ENCODE measurements around the gene HYAL3. TPM values are rescaled to one million over a fixed set of nuclear protein-coding genes. Genes with fewer than 3 reads are reported as not detected.

Gene HYAL3
- total RNA-seq, 2 donors from 2014 or later: 0.35 to 1.4 TPM

GRCh38 chr3:50278880-50279224 lies 20.4 kb downstream of the HYAL3 start, which contains the start of gene LSMEM2:
LSMEM2 (plus strand) TSS chr3:50279087; CDS start chr3:50279114, 27 bp downstream.
- H3K36me3 ChIP-seq: peaks cover 6% of the 10 kb centered on the region
- no peaks in the 10 kb centered on the region for H3K27me3 ChIP-seq (replicated peaks; ENCODE audit: insufficient read depth)
- H3K9me3 ChIP-seq: no peaks in the 10 kb centered on the region
- H3K27ac ChIP-seq: peak within 1 kb of the TSS; percentile 34 to 56
- no peak for DNase-seq (ENCODE audit: low spot score)
- ATAC-seq (ENCODE audit: insufficient number of reproducible peaks, low FRiP score, low read depth): no peak
- no peak for TF ChIP-seq CTCF (IDR thresholded peaks at IDR 0.05)
- no peak within 1 kb of the TSS for H3K4me3 ChIP-seq
- H3K4me1 ChIP-seq (ENCODE audit: control insufficient read depth in 1 of 2, low read depth in 2 of 2): peaks cover 4 to 13% of the 10 kb centered on the region in 2 donors

- no peak overlapping the region for H3K4me3 ChIP-seq
- peaks cover 4 to 16% of the 10 kb centered on the region in 2 donors for H3K4me1 ChIP-seq (ENCODE audit: control insufficient read depth in 1 of 2, low read depth in 2 of 2)
- H3K36me3 ChIP-seq: peaks cover 6% of the 10 kb centered on the region
- no peak for ATAC-seq (ENCODE audit: insufficient number of reproducible peaks, low FRiP score, low read depth)
- H3K27me3 ChIP-seq (replicated peaks; ENCODE audit: insufficient read depth): no peaks in the 10 kb centered on the region
- H3K9me3 ChIP-seq: no peaks in the 10 kb centered on the region
- peak overlapping the region; percentile 25 to 56 for H3K27ac ChIP-seq
- no peak for DNase-seq (ENCODE audit: low spot score)
- no peak for TF ChIP-seq CTCF (IDR thresholded peaks at IDR 0.05)
Measured at GRCh38 chr3:50278123-50278879, 20.9 kb downstream of the HYAL3 start.

GRCh38 chr3:50276762-50277101 lies 22.5 kb downstream of the HYAL3 start:
- Histone ChIP-seq H3K4me3 (no peak overlapping the region), H3K9me3 (no peaks in the 10 kb centered on the region), H3K36me3 (peaks cover 6% of the 10 kb centered on the region), H3K27me3 (replicated peaks; ENCODE audit: insufficient read depth) (no peaks in the 10 kb centered on the region), H3K4me1 (ENCODE audit: control insufficient read depth in 1 of 2, low read depth in 2 of 2) (peaks cover 4 to 20% of the 10 kb centered on the region in 2 donors), H3K27ac (no peak overlapping the region)
- DNase-seq (ENCODE audit: low spot score): no peak
- ATAC-seq (ENCODE audit: insufficient number of reproducible peaks, low FRiP score, low read depth): no peak
- TF ChIP-seq CTCF (IDR thresholded peaks at IDR 0.05): no peak

GRCh38 chr3:50275996-50276761 lies 23.0 kb downstream of the HYAL3 start:
- no peak overlapping the region for H3K27ac ChIP-seq
- peaks cover 4 to 20% of the 10 kb centered on the region in 2 donors for H3K4me1 ChIP-seq (ENCODE audit: control insufficient read depth in 1 of 2, low read depth in 2 of 2)
- DNase-seq (ENCODE audit: low spot score): no peak
- no peaks in the 10 kb centered on the region for H3K9me3 ChIP-seq
- no peak overlapping the region for H3K4me3 ChIP-seq
- peaks cover 6% of the 10 kb centered on the region for H3K36me3 ChIP-seq
- ATAC-seq (ENCODE audit: insufficient number of reproducible peaks, low FRiP score, low read depth): no peak
- no peaks in the 10 kb centered on the region for H3K27me3 ChIP-seq (replicated peaks; ENCODE audit: insufficient read depth)
- no peak for TF ChIP-seq CTCF (IDR thresholded peaks at IDR 0.05)

All from thoracic aorta (tissue), 2 donors.